CD14-positive monocyte (primary cell): ENCODE data around the gene METTL25B. TPM values are rescaled to one million over a fixed set of nuclear protein-coding genes. Genes with fewer than 3 reads are reported as not detected.

Experiments
- DNase-seq, 3 donors: peaks; one replicate each; pipeline ENCODE4 v3.0.0-alpha.2; 2011 to 2022
- H2AFZ ChIP-seq: 2 replicates; pipeline ENCODE4 v1.6.0; 2012; ENCODE audit warnings: mild to moderate bottlenecking, low read depth, low read length, inconsistent platforms; ENCODE audit not compliant: insufficient read depth, poor library complexity, severe bottlenecking
- H3K27ac ChIP-seq, 2 donors: 1 replicate in 1 of 2; 2 replicates in 1 of 2; pipeline ENCODE4 v1.5.1; 2012 to 2013; ENCODE audit warnings: low read length in 2 of 2, control low read depth in 1 of 2, inconsistent platforms in 1 of 2, low read depth in 1 of 2, mild to moderate bottlenecking in 1 of 2
- H3K27me3 ChIP-seq, 2 donors: one replicate each; pipeline versions ENCODE4 v1.6.0 to v1.6.1; 2011 to 2013; ENCODE audit warnings: low read length in 2 of 2; ENCODE audit not compliant: control insufficient read depth in 2 of 2, insufficient read depth in 2 of 2
- H3K36me3 ChIP-seq, 2 donors: replicated peaks in 1 of 2; 1 replicate in 1 of 2; 2 replicates in 1 of 2; pipeline versions ENCODE4 v1.5.1 to v1.6.1; 2012 to 2013; ENCODE audit warnings: low read length in 2 of 2, control low read depth in 1 of 2, inconsistent platforms in 1 of 2, mild to moderate bottlenecking in 1 of 2; ENCODE audit not compliant: insufficient read depth in 2 of 2, control insufficient read depth in 1 of 2
- H3K4me1 ChIP-seq, 2 donors: 1 replicate in 1 of 2; 2 replicates in 1 of 2; pipeline versions ENCODE4 v1.5.1 to v1.6.1; 2012 to 2013; ENCODE audit warnings: low read length in 2 of 2, control low read depth in 1 of 2, inconsistent platforms in 1 of 2, mild to moderate bottlenecking in 1 of 2, moderate library complexity in 1 of 2; ENCODE audit not compliant: insufficient read depth in 2 of 2, control insufficient read depth in 1 of 2
- H3K4me2 ChIP-seq: replicated peaks from 2 replicates; pipeline ENCODE3; 2012; ENCODE audit warnings: low read length, moderate library complexity, mild to moderate bottlenecking; ENCODE audit not compliant: poor library complexity, severe bottlenecking; ENCODE audit errors: extremely low read depth
- H3K4me3 ChIP-seq, 3 experiments: fragments of 200-600 bp in 1 of 3; sonication (generic) in 1 of 3; replicated peaks in 1 of 3; 1 replicate in 2 of 3; 2 replicates in 1 of 3; pipeline ENCODE4 v1.5.1; 2011 to 2013; ENCODE audit warnings: low read length in 3 of 3, mild to moderate bottlenecking in 3 of 3, control low read depth in 2 of 3, low read depth in 2 of 3, inconsistent platforms in 1 of 3, moderate library complexity in 1 of 3
- H3K79me2 ChIP-seq: 2 replicates; pipeline ENCODE4 v1.6.0; 2012; ENCODE audit warnings: mild to moderate bottlenecking, control low read depth, inconsistent platforms, low read length, moderate library complexity; ENCODE audit not compliant: insufficient read depth
- H3K9ac ChIP-seq: 2 replicates; pipeline ENCODE4 v1.6.0; 2017; ENCODE audit warnings: low read length, mild to moderate bottlenecking; ENCODE audit not compliant: insufficient read depth, poor library complexity, severe bottlenecking
- H3K9me3 ChIP-seq, 2 donors: replicated peaks in 1 of 2; 1 replicate in 1 of 2; 2 replicates in 1 of 2; pipeline versions ENCODE4 v1.5.1 to v1.6.1; 2012 to 2013; ENCODE audit warnings: low read length in 2 of 2, control low read depth in 1 of 2; ENCODE audit not compliant: control insufficient read depth in 1 of 2, insufficient read depth in 1 of 2
- H4K20me1 ChIP-seq: 2 replicates; pipeline ENCODE4 v1.6.0; 2012; ENCODE audit warnings: mild to moderate bottlenecking, low read length, control low read depth, moderate library complexity; ENCODE audit not compliant: insufficient read depth
- H3K27ac Mint-ChIP-seq, 7 donors: one replicate each; pipeline ENCODE4 v1.8.0; 2020; ENCODE audit warnings: mild to moderate bottlenecking in 7 of 7, mixed read lengths in 7 of 7, moderate library complexity in 6 of 7, inconsistent platforms in 2 of 7
- H3K27me3 Mint-ChIP-seq, 3 donors: one replicate each; pipeline ENCODE4 v1.8.0; 2021 to 2022; ENCODE audit warnings: low read depth in 3 of 3, mild to moderate bottlenecking in 3 of 3, mixed read lengths in 3 of 3, moderate library complexity in 3 of 3, inconsistent platforms in 1 of 3
- H3K36me3 Mint-ChIP-seq, 2 donors: one replicate each; pipeline ENCODE4 v1.8.0; 2020; ENCODE audit warnings: mixed read lengths in 2 of 2, inconsistent platforms in 1 of 2, mild to moderate bottlenecking in 1 of 2
- H3K4me1 Mint-ChIP-seq: one replicate; pipeline ENCODE4 v1.8.0; 2020; ENCODE audit warnings: mild to moderate bottlenecking, mixed read lengths
- H3K4me3 Mint-ChIP-seq, 2 donors: one replicate each; pipeline ENCODE4 v1.8.0; 2020; ENCODE audit warnings: mild to moderate bottlenecking in 2 of 2, mixed read lengths in 2 of 2, moderate library complexity in 1 of 2
- H3K9me3 Mint-ChIP-seq, 7 donors: one replicate each; pipeline ENCODE4 v1.8.0; 2020 to 2022; ENCODE audit warnings: mixed read lengths in 7 of 7, mild to moderate bottlenecking in 6 of 7, moderate library complexity in 6 of 7, inconsistent platforms in 2 of 7
- CTCF ChIP-seq: fragments of 200-600 bp; IDR thresholded peaks from one replicate; pipeline ENCODE4 v1.8.0; 2022; ENCODE audit warnings: antibody characterized with exemption, mild to moderate bottlenecking
- WGBS: methylation state at CpG from one replicate; pipeline ENCODE4 v1.1.5; 2013; ENCODE audit warnings: missing lambda C conversion rate; ENCODE audit not compliant: insufficient coverage; 5-methylcytosine and 5-hydroxymethylcytosine counted together
- intact Hi-C, 2 donors: fragments of 100-400 bp; cut with micrococcal nuclease; formaldehyde crosslinking; loops; one replicate each; pipeline versions ENCODE4 v1.15.0 to v1.15.1; 2023
- polyA plus RNA-seq, 3 donors: library from polyadenylated mRNA; depleted of rRNA in 1 of 3; unstranded in 2 of 3; stranded (reverse) in 1 of 3; fragments of 300-500 nt in 2 of 3; fragments of >200 nt in 1 of 3; fragmentation: Illumina TruSeq in 2 of 3; gene quantifications; 1 replicate in 2 of 3; 2 replicates in 1 of 3; pipeline ENCODE4 v1.2.3, GENCODE V29; 2012 to 2021

Gene METTL25B
- polyA plus RNA-seq, 3 donors: 4.6 to 49.3 (median 4.8) TPM

GRCh38 chr1:156697481-156697880 lies 30.8 kb upstream of the METTL25B start:
- Histone ChIP-seq H3K9me3 (peaks cover 0 to 1% of the 10 kb centered on the region in 2 donors), H3K4me2 (no peak overlapping the region), H3K4me1 (peaks cover under 1 to 1% of the 10 kb centered on the region in 2 donors), H3K79me2 (no peaks in the 10 kb centered on the region), H3K4me3 (no peak overlapping the region), H3K9ac (no peak overlapping the region), H2AFZ (no peak overlapping the region), H3K27me3 (peaks cover 8 to 43% of the 10 kb centered on the region in 2 donors), H3K27ac (no peak overlapping the region), H3K36me3 (no peaks in the 10 kb centered on the region), H4K20me1 (no peaks in the 10 kb centered on the region)
- TF ChIP-seq CTCF: no peak
- Mint-ChIP-seq H3K4me1 (peaks cover 7% of the 10 kb centered on the region), H3K27ac (no peak overlapping the region), H3K27me3 (peaks cover 54 to 58% (median 56%) of the 10 kb centered on the region in 3 donors), H3K4me3 (no peak overlapping the region), H3K36me3 (no peaks in the 10 kb centered on the region), H3K9me3 (peaks cover 0 to 3% (median under 1%) of the 10 kb centered on the region in 7 donors)
- WGBS: 95% methylated on average over 6 of the region's 8 CpGs
- no peak for DNase-seq
- intact Hi-C loops: loop anchor here (10.0 kb wide), 2 partner anchors 157 to 187 kb away; partner anchors contain the start of gene INSRR (in 1 of the 2)

DNA sequence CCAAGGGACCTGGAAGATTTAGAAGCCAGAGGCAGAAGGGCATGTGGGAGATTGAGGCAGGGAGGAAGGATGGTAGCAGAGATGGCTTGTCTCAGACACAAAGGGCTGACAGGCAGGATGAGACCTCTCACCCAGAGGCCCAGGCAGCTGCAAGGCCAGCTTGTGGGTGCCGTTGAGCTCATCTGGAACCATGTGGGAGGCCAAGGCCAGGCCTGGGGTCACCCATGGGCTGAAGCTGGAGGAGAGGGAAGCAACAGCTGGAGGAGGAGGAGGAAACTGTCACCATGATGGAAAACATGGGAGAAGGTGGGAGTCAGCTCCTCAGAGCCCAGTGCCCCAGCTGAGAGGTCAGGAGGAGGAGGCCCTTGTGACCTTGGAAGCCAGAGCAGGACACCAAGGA lies 29.3 kb upstream of the METTL25B start:
- Mint-ChIP-seq H3K27me3 (peaks cover 54 to 58% (median 56%) of the 10 kb centered on the region in 3 donors), H3K4me3 (no peak overlapping the region), H3K27ac (no peak overlapping the region), H3K9me3 (peaks cover 0 to 5% (median 0%) of the 10 kb centered on the region in 7 donors), H3K4me1 (no peaks in the 10 kb centered on the region), H3K36me3 (no peaks in the 10 kb centered on the region)
- DNase-seq: no peak
- peaks cover 12 to 41% of the 10 kb centered on the region in 2 donors for H3K27me3 ChIP-seq
- H3K9me3 ChIP-seq: no peaks in the 10 kb centered on the region
- no peak overlapping the region for H2AFZ ChIP-seq
- intact Hi-C loops: loop anchor here (10.0 kb wide), 2 partner anchors 156 to 186 kb away; partner anchors contain the start of gene INSRR (in 1 of the 2)
- H4K20me1 ChIP-seq: no peaks in the 10 kb centered on the region
- H3K9ac ChIP-seq: no peak overlapping the region
- H3K4me3 ChIP-seq: no peak overlapping the region
- no peaks in the 10 kb centered on the region for H3K79me2 ChIP-seq
- no peaks in the 10 kb centered on the region for H3K36me3 ChIP-seq
- TF ChIP-seq CTCF: no peak
- no peak overlapping the region for H3K4me2 ChIP-seq
- H3K27ac ChIP-seq: no peak overlapping the region
- 89% methylated on average over 1 of the region's 1 CpG for WGBS
- no peaks in the 10 kb centered on the region for H3K4me1 ChIP-seq
